Astrocyte (in vitro differentiated cells and primary cell): ENCODE data around the gene C3.

ENCODE experiments used
- EZH2 ChIP-seq: IDR thresholded peaks from 2 replicates; pipeline ENCODE4 v1.6.1; 2012; ENCODE audit warnings: mild to moderate bottlenecking, low read length, inconsistent platforms; ENCODE audit not compliant: insufficient read depth
- TF ChIP-seq, protein P1 (sequence below): IDR thresholded peaks from 2 replicates; pipeline ENCODE4 v1.5.1; 2011; ENCODE audit warnings: low read depth, mild to moderate bottlenecking, inconsistent platforms, low read length, moderate library complexity; ENCODE audit not compliant: insufficient read depth

DNA sequence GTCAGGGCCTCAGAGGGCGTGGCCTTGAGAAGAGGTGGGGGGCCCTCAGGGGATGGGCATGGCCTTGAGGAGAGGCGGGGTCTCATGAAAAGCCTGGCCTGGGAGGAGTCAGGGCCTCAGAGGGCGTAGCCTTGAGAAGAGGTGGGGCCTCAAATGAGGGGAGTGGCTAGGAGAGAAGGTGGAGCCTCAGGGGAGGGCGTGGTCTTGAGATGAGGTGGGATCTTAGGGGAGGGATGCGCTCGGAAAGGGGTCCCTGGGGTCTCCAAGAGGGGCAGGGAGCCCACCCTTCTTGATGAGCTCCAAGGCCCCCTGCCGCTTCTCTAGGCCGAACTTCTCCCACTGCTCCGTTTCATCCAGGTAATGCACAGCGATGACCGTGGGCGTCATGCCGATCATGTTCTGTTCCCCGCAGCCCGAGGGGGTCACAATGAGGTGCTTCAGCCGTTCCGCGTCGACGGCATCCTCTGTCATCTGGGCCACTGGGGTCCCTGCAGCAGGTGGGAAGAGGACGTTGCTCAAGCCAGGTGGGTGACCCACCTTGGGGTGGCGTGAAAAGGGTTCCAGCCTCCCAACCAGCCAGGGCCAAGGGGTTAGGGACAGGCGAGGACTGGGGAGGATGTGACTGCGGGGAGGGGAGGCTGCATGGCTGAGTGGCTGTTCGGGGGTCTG, 26.2 kb downstream of the C3 start:
- TF ChIP-seq, protein P1, sequence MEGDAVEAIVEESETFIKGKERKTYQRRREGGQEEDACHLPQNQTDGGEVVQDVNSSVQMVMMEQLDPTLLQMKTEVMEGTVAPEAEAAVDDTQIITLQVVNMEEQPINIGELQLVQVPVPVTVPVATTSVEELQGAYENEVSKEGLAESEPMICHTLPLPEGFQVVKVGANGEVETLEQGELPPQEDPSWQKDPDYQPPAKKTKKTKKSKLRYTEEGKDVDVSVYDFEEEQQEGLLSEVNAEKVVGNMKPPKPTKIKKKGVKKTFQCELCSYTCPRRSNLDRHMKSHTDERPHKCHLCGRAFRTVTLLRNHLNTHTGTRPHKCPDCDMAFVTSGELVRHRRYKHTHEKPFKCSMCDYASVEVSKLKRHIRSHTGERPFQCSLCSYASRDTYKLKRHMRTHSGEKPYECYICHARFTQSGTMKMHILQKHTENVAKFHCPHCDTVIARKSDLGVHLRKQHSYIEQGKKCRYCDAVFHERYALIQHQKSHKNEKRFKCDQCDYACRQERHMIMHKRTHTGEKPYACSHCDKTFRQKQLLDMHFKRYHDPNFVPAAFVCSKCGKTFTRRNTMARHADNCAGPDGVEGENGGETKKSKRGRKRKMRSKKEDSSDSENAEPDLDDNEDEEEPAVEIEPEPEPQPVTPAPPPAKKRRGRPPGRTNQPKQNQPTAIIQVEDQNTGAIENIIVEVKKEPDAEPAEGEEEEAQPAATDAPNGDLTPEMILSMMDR = no peak
- no peak for TF ChIP-seq EZH2
